HL-60 (cell line): ENCODE results near the gene NLGN1.

ENCODE experiments used
- GABPA ChIP-seq: IDR thresholded peaks from 2 replicates; pipeline ENCODE4 v1.6.1; 2012; ENCODE audit warnings: low read depth
- POLR2AphosphoS5 ChIP-seq: IDR thresholded peaks from 2 replicates; pipeline ENCODE4 v1.6.1; 2012; ENCODE audit warnings: low read depth
- SPI1 ChIP-seq: IDR thresholded peaks from 2 replicates; pipeline ENCODE4 v1.6.1; 2012; ENCODE audit warnings: low read depth, mild to moderate bottlenecking, borderline replicate concordance
- TF ChIP-seq, protein P1 (sequence below): IDR thresholded peaks from one replicate; pipeline ENCODE4 v1.5.1; 2011; ENCODE audit warnings: low read length, control low read depth, inconsistent platforms; ENCODE audit not compliant: insufficient read depth
- TF ChIP-seq, protein P2 (sequence below): IDR thresholded peaks from 2 replicates; pipeline ENCODE4 v1.6.1; 2012; ENCODE audit warnings: low read depth; ENCODE audit not compliant: insufficient replicate concordance

DNA sequence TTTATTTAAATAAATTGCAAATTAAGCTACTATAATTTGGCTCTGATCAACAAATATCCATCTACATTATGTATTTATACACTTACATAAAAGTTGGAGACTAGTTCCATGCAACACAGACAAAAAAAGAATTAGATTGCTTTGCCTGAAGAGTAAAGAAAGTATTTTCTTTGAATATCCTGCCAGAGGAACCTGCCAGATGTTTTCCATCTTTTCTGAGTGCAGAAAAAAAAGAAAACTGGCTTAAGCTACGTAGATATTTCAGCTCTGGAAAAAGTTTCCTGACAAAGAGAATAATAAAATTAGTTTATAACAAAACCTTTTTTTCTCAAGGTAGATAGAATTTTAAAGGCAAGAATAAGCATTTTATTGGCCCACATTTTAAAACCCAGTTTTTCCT, 854.1 kb downstream of the NLGN1 start:
- TF ChIP-seq, protein P1, sequence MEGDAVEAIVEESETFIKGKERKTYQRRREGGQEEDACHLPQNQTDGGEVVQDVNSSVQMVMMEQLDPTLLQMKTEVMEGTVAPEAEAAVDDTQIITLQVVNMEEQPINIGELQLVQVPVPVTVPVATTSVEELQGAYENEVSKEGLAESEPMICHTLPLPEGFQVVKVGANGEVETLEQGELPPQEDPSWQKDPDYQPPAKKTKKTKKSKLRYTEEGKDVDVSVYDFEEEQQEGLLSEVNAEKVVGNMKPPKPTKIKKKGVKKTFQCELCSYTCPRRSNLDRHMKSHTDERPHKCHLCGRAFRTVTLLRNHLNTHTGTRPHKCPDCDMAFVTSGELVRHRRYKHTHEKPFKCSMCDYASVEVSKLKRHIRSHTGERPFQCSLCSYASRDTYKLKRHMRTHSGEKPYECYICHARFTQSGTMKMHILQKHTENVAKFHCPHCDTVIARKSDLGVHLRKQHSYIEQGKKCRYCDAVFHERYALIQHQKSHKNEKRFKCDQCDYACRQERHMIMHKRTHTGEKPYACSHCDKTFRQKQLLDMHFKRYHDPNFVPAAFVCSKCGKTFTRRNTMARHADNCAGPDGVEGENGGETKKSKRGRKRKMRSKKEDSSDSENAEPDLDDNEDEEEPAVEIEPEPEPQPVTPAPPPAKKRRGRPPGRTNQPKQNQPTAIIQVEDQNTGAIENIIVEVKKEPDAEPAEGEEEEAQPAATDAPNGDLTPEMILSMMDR = no peak
- TF ChIP-seq, protein P2, sequence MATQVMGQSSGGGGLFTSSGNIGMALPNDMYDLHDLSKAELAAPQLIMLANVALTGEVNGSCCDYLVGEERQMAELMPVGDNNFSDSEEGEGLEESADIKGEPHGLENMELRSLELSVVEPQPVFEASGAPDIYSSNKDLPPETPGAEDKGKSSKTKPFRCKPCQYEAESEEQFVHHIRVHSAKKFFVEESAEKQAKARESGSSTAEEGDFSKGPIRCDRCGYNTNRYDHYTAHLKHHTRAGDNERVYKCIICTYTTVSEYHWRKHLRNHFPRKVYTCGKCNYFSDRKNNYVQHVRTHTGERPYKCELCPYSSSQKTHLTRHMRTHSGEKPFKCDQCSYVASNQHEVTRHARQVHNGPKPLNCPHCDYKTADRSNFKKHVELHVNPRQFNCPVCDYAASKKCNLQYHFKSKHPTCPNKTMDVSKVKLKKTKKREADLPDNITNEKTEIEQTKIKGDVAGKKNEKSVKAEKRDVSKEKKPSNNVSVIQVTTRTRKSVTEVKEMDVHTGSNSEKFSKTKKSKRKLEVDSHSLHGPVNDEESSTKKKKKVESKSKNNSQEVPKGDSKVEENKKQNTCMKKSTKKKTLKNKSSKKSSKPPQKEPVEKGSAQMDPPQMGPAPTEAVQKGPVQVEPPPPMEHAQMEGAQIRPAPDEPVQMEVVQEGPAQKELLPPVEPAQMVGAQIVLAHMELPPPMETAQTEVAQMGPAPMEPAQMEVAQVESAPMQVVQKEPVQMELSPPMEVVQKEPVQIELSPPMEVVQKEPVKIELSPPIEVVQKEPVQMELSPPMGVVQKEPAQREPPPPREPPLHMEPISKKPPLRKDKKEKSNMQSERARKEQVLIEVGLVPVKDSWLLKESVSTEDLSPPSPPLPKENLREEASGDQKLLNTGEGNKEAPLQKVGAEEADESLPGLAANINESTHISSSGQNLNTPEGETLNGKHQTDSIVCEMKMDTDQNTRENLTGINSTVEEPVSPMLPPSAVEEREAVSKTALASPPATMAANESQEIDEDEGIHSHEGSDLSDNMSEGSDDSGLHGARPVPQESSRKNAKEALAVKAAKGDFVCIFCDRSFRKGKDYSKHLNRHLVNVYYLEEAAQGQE = no peak
- TF ChIP-seq POLR2AphosphoS5 (no peak), GABPA (no peak), SPI1 (no peak)
